ENCODE results near the gene DIP2C.
"Not testable (repeated sequence)": the region's sequence is repeated elsewhere in the genome, so short reads cannot be mapped to it uniquely, and the experiment has no call there.

The DIP2C gene

DNA sequence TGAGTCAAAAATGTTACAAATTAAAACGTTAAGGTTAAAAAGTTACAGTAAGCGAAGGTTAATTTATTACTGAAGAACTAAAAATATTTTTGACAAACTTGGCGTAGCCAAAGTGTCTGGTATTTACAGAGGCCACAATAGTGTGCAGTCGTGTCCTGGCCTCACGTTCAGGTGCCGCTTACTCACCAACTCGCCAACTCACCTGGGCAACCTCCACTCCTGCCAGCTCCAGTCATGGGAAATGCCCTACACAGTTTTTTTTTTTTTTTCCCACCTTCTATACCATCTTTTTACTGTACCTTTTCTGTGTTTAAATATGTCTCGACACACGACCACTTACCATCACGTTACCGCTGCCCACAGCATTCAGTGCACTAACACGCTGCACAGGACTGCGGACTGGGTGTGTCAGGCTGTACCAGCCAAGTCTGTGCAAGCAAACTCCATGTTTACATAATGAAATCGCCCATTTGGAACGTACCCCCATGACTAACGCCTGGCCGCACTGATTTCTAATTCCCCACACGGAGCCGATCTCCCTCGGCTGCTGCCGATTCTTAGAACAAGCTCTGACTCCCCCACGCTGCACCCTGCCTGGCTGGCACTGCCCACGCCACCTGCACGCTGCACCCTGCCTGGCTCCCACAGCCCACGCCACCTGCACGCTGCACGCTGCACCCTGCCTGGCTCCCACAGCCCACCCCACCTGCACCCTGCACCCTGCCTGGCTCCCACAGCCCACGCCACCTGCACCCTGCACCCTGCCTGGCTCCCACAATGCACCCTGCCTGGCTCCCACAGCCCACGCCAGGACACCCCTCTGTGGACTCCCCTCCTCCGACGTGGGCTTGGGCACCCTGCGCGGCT is 351.1 kb downstream of the DIP2C start:
- DNase-seq: no peak

DNA sequence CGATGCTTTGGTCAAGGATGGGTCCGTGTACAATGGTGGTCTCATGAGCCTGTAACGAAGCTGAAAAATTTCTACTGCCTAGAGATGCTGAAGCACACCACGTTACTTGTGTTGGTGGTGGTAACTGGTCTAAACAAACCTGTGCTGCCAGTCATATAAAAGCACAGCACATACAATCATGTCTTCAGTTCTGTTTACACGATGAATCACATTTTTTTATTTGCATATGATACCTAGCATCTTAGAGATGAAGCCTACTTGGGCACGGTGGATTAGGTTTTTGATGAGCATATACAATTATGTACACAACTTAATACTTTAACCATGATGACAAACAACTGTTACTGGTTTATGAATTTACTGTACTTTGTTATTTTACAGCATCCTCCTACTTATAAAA is 353.2 kb downstream of the DIP2C start:
- no peak for DNase-seq

GRCh38 chr10:335151-335800 is 354.2 kb downstream of the DIP2C start:
- DNase-seq: no peak

- no peak for DNase-seq
These were observed 358.3 kb downstream of the DIP2C start for GRCh38 chr10:331186-331585.

DNA sequence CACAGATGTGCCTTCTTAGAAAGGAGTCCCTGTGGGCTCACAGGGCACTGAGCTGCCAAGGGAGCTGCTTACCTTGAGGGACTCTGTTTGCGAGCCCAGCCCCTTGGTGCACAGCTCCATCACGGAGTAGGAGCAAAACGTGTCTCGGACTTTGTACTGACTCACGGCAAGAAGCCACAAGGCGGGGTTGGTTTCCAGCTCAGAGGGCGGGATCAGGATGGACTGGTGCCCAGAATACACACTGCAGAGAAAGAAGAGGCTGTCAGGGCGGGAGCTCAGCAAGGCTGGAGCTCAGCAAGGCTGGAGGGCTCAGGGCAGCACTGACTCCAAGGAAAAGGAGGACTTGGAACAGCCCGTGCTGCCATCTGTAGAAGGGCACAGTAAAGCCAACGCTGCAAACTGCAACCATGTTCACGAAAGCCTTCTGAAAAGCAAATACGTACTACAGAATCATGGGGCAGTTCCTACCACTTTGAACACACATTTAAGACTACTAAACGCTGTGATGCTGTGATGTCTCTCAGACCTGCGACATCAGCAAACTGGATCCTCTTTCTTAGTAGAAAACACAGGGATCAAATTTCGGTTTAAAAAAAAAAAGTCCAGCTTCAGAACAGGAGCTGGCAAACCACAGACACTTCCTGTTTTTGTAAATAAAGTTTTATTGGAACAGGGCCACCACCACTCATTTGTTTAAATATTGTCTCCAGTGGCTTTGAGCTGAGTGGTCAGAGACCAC is 359.9 kb downstream of the DIP2C start:
- peak; percentile 9 for DNase-seq

- DNase-seq: no peak
These were observed 361.3 kb downstream of the DIP2C start for GRCh38 chr10:327889-328852.

- DNase-seq: no peak
These were observed 362.4 kb downstream of the DIP2C start for GRCh38 chr10:326894-327635.

DNA sequence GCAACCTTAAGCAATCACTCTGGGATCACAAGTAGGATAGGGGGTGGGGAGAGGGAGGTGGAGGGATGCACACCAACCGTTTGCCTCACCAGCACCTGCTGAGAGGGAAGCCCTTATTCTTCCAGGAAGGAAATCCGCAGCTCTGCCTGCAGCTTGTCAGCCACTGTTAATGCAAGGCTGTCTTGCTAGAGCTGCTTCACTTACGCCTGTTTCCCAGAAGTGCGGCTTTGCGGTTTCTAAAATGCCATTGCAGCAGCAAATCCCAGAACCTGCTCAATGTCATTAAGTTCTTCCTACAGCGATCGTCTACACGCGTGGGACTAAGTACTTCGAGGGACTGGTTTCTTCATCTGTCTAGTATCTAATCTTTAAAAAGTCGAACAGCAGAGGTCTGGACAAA is 363.1 kb downstream of the DIP2C start:
- DNase-seq: no peak

DNA sequence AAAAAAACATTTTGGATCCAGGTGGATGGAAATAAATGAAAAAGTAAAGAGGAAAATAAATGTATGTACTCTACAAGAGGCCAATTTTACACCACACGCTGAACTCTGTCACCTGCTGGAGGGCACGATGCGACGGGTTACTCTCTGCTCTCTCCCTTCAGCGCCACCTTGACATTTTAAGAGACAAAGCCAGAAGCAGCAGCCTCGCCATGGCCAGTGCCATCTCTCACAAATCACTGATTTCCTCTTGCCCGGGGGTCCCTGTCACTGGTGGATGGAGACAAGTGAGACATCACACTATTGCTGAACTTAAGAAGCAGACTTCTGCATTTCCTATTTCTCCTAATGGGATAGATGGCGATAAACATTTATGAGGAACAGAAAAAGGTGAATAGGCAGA is 364.2 kb downstream of the DIP2C start:
- no peak for DNase-seq

DNA sequence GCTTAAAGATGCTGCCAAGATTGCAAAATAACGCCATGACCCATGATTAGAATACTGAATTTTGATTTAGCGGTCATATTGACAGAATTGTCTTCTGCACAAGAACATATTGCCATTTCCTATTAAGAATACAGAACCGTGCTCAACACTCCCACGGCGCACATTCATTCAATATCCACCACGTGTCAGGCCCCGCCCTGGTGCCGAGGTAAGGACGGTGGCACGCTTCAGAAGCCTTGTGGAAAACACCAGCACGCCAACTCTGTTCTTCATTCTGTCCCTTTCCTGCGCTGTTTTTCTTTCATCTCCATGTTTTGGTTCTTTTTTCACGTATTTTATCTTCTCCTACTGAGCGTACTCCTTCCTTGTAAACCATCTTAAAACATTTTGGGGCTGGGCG is 364.9 kb downstream of the DIP2C start:
- DNase-seq: no peak

DNA sequence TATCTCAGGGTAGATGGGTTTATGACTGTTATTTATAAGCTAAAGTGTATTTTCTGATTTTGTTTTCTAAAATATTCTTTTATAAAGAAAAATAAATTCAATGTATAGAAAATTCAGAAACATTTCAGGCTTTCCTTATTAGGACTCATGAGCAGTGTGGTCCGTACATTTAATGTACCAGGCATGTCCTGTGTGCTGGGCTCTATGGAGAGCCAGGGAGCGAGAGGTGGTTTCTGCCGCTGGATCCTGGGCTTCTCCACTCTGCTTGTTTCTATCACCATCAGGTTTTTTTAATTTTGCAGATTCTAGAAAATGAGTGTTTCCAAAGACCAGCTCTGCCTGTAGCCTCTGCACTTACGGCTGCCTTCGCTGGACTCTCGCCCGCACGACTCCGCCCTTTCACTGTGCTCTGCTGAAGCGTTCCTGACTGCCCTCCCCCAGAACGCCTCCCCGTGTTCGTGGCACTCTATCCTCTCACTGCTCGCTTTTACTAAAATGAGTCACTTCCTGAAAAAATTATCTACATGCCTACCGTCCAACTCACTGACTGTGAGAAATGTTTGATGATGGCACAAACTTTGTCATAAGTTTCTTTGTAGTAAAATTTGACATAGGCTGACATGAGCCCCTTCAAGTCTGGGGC is 365.7 kb downstream of the DIP2C start:
- DNase-seq: no peak

GRCh38 chr10:323046-323445 is 366.4 kb downstream of the DIP2C start:
- DNase-seq: not testable (repeated sequence)

DNA sequence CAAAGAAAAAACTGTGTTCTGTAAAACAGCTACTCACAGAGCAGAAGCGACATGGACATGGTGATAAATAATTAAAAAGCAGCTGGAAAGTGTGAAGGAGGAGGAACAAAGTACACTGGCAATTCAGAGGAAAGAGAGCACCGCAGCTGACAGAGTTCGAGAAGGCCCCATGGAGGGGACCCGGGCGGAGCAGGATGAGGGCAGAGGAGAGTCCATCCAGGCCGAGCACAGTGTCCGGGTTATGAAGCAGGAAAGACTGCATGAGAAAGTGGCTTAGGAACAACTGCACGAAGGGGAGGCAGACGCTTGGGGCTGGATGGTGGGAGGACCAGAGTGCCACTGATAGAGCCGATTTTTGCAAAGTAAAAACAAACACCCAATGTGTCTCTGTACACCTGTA is 368.7 kb downstream of the DIP2C start:
- no peak for DNase-seq

DNA sequence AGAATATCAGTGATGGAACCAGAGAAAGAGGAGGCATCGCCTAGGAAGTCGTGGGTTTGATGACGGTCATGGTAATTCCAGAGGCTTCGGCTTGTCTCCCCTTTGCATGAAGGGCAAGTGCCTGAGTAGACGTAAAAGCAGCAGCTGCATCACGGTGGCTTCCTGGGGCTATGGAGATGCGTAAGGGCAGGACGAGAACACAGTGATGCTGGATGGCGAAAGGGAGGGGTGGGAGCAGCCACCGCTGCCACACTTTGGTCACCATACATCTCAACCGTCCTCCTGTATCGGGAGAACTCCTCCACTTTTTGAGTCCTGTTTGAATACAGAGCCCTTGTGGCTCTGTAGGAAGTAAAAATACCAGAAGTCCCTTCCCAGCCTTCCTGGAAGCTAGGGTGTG is 371.5 kb downstream of the DIP2C start:
- DNase-seq: no peak

- no peak for DNase-seq
These were observed 372.1 kb downstream of the DIP2C start for GRCh38 chr10:317271-317769.

DNA sequence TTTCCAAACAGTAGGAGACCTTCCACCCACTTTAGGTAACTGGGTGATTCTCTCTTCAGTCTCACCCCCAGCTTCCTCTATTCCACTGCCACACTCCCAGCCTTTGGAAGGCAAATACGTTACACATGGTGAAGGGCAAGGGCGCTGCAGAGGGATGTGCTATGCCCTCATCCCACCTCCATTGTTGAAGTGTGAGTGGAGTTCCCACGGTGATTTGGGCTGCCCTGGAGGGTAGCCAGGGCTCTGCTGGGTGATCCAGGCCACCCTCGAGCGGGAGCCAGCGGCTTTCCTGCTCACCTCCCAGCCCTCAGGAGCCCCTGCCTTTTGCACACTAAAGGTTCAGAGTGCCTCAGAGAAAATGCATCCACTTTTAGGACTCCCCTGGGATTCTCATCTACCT is 373.1 kb downstream of the DIP2C start:
- DNase-seq: no peak

DNA sequence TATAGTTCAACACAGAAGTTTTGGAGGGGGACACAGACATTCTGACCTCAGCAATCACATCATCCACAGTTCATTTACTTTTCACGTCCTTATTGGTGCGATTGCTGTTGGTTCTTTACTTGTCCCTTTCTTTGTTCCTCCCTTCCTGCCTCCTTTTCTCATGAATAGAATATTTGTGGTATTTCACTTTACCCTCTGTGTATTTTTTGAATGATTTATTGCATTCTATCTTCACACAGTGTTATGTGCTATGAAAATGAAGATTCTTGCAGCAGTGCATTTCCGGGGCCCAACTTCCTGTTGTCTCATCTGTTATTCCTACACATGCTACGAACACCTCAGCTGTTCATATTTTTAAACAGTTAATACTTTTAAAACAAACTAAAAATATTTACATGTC is 374.6 kb downstream of the DIP2C start:
- DNase-seq: no peak

DNA sequence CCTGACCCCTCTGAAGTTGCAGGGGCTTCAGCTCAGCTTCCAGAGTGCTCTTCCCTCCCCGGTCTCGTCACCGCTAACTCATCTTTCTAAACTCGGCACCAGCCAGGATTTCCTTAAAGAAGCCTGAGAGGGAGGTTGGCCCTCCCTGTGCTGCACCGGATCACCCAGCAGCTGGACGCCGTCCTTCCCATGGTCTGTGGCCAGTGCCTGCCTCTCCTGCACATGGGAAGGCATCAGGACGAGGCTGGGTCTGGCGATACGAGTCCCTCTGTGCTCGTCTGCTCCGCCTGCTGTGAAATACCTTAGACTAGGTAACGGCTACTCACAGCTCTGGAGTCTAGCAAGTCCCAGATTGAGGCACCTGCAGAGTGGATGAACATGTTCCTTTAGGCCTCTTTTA is 375.1 kb downstream of the DIP2C start:
- no peak for DNase-seq

DNA sequence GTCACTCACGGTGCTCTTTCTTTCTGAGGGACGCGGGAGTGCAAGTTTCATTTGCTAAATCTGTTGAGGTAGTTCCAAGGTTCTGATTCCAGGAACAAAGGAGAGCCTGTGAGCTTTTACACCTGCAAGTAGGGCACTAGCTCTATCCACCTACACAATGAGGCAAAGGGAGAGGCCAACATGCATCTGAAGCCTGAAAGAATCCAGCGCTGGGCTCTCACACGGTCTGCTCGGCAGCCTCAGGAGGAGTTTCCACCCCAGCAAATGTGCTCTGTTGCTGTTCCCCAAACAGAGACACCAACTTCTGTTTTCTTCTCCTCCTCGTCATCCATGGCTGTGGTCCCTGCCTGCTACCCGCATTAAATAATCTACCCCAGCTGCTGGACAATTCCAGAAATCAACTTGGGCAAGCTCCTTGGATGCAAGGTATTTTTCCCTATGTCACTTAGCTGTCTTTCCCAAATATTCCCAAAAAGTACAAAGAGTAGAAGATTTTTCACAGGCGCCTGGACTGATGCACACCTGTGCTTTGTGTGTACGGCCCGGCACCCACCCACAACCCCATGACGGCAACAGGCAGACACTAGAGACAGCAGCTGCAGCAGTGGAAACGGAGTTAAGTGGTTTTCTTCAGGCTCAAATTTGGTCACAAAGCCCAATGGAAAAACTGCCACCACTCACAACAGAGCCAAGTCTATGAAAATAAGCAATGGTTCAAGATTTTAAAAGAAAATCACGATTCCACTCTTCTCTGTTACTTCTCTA is 377.4 kb downstream of the DIP2C start:
- DNase-seq: no peak

- no peak for DNase-seq
These were observed 378.4 kb downstream of the DIP2C start for GRCh38 chr10:310976-311639.

All from NCI-H2107 (cell line).